ENCODE measurements around the gene CCDC85C.

CCDC85C gene

GRCh38 chr14:99540196-99541032 is 63.6 kb downstream of the CCDC85C start:
- no peak for DNase-seq (ENCODE audit: low read depth in 2 of 2)

- no peak for DNase-seq (ENCODE audit: low read depth in 2 of 2)
These were observed 64.5 kb downstream of the CCDC85C start for GRCh38 chr14:99539491-99539890.

GRCh38 chr14:99538733-99539132 is 65.3 kb downstream of the CCDC85C start:
- DNase-seq (ENCODE audit: low read depth in 2 of 2): no peak

GRCh38 chr14:99538275-99538674 is 65.7 kb downstream of the CCDC85C start:
- no peak for DNase-seq (ENCODE audit: low read depth in 2 of 2)

GRCh38 chr14:99537399-99537798 is 66.6 kb downstream of the CCDC85C start:
- no peak for DNase-seq (ENCODE audit: low read depth in 2 of 2)

GRCh38 chr14:99535908-99536778 is 67.9 kb downstream of the CCDC85C start:
- no peak for DNase-seq (ENCODE audit: low read depth in 2 of 2)

GRCh38 chr14:99535448-99535847 is 68.6 kb downstream of the CCDC85C start:
- no peak for DNase-seq (ENCODE audit: low read depth in 2 of 2)

- DNase-seq (ENCODE audit: low read depth in 2 of 2): no peak
These were observed 69.1 kb downstream of the CCDC85C start for GRCh38 chr14:99534863-99535262.

- DNase-seq (ENCODE audit: low read depth in 2 of 2): no peak
These were observed 69.7 kb downstream of the CCDC85C start for GRCh38 chr14:99534333-99534732.

GRCh38 chr14:99532310-99532709 is 71.7 kb downstream of the CCDC85C start:
- DNase-seq (ENCODE audit: low read depth in 2 of 2): no peak

- no peak for DNase-seq (ENCODE audit: low read depth in 2 of 2)
These were observed 72.5 kb downstream of the CCDC85C start for GRCh38 chr14:99531251-99532096.

- no peak for DNase-seq (ENCODE audit: low read depth in 2 of 2)
These were observed 73.4 kb downstream of the CCDC85C start for GRCh38 chr14:99530407-99531155.

- DNase-seq (ENCODE audit: low read depth in 2 of 2): no peak
These were observed 74.1 kb downstream of the CCDC85C start for GRCh38 chr14:99529899-99530298.

- no peak for DNase-seq (ENCODE audit: low read depth in 2 of 2)
These were observed 76.5 kb downstream of the CCDC85C start for GRCh38 chr14:99527427-99528076.

GRCh38 chr14:99527026-99527425 is 77.0 kb downstream of the CCDC85C start:
- no peak for DNase-seq (ENCODE audit: low read depth in 2 of 2)

GRCh38 chr14:99525699-99526080 is 78.3 kb downstream of the CCDC85C start:
- no peak for DNase-seq (ENCODE audit: low read depth in 2 of 2)

- DNase-seq (ENCODE audit: low read depth in 2 of 2): no peak
These were observed 79.0 kb downstream of the CCDC85C start for GRCh38 chr14:99524804-99525698.

- DNase-seq (ENCODE audit: low read depth in 2 of 2): no peak
These were observed 79.8 kb downstream of the CCDC85C start for GRCh38 chr14:99524091-99524661.

- DNase-seq (ENCODE audit: low read depth in 2 of 2): no peak
These were observed 80.3 kb downstream of the CCDC85C start for GRCh38 chr14:99523704-99524055.

Data from stimulated activated CD8-positive, alpha-beta memory T cell treated with anti-CD3 and anti-CD28 coated beads, Interleukin-15, amount 100 ng/mL, for 4 hours (primary cell).